BLaER1 treated with 17β-estradiol and CSF1 and Interleukin-3, amounts not matched to agents 10 nM and 100 nM (cell line): Measurements from ENCODE around the gene DNAL4.

Experiments
- H3K27ac ChIP-seq, 11 experiments: shearing (Covaris generic); formaldehyde crosslinking; 2 replicates each; pipeline ENCODE4 v1.8.1; 2022
- H3K27me3 ChIP-seq, 11 experiments: shearing (Covaris generic); formaldehyde crosslinking; 2 replicates each; pipeline ENCODE4 v1.8.1; 2022
- H3K36me3 ChIP-seq, 11 experiments: shearing (Covaris generic); formaldehyde crosslinking; 2 replicates each; pipeline ENCODE4 v1.8.1; 2022
- H3K4me1 ChIP-seq, 10 experiments: shearing (Covaris generic); formaldehyde crosslinking; 2 replicates each; pipeline ENCODE4 v1.8.1; 2022
- H3K4me2 ChIP-seq, 11 experiments: shearing (Covaris generic); formaldehyde crosslinking; 2 replicates each; pipeline ENCODE4 v1.8.1; 2022
- H3K4me3 ChIP-seq, 10 experiments: shearing (Covaris generic); formaldehyde crosslinking; 2 replicates each; pipeline ENCODE4 v1.8.1; 2022
- H3K9ac ChIP-seq, 11 experiments: shearing (Covaris generic); formaldehyde crosslinking; 2 replicates each; pipeline ENCODE4 v1.8.1; 2022
- H3K9me3 ChIP-seq, 11 experiments: shearing (Covaris generic); formaldehyde crosslinking; replicated peaks in 1 of 11; 2 replicates each; pipeline ENCODE4 v1.8.1; 2022
- H4K20me1 ChIP-seq, 11 experiments: shearing (Covaris generic); formaldehyde crosslinking; 2 replicates each; pipeline ENCODE4 v1.8.1; 2022
- Cebpa-rat ChIP-seq, 11 experiments: shearing (Covaris generic); IDR thresholded peaks; 2 replicates each; pipeline ENCODE4 v1.8.1; 2022

DNAL4 gene

DNA sequence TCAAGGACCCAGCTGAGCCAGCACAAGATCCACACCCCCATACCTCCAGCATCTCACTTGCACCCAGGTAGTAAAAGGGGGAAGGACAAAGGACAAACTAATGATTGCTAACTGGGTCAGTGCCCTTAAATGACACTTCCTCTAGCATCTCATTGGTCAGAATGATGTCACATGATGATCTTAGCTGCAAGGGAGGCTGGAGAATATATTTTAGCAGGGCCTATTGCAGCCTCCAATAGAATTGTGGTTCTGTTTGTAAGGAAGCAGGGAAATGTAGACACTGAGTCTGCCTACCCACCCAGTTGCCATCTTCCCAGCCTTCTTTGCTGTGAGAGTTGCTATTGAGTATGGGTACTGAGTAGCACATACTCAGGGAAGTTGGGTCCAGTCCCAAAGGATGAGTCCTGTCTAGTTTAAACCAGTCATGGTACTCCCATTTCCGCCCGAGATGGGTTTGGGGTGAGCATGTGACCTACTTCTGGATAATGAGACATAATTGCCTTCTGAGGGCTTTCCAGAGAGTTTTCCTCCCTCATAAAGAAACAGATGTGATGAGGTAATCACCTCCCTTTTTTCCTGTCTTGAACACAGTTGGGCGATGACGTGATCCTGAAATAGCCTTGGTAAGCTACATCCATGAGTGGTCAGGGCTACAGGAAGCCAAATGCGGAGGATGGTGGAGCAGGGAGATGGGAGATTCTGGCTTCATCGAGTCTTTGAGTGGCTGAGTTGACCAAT, 5.5 kb upstream of the DNAL4 start:
- peaks cover 3 to 10% (median 3%) of the 10 kb centered on the region in 10 experiments; a peak in 17 of 20 replicates for H3K4me1 ChIP-seq
- H3K36me3 ChIP-seq, result no peaks in the 10 kb centered on the region
- TF ChIP-seq Cebpa-rat (IDR thresholded peaks at IDR 0.05), result no peak
- no peak overlapping the region for H3K4me2 ChIP-seq
- H3K4me3 ChIP-seq, result no peak overlapping the region
- no peak overlapping the region for H3K27ac ChIP-seq
- peaks cover 9 to 25% (median 13%) of the 10 kb centered on the region in 11 experiments for H3K9me3 ChIP-seq
- no peaks in the 10 kb centered on the region for H3K27me3 ChIP-seq
- H4K20me1 ChIP-seq, result no peaks in the 10 kb centered on the region
- no peak overlapping the region for H3K9ac ChIP-seq

DNA sequence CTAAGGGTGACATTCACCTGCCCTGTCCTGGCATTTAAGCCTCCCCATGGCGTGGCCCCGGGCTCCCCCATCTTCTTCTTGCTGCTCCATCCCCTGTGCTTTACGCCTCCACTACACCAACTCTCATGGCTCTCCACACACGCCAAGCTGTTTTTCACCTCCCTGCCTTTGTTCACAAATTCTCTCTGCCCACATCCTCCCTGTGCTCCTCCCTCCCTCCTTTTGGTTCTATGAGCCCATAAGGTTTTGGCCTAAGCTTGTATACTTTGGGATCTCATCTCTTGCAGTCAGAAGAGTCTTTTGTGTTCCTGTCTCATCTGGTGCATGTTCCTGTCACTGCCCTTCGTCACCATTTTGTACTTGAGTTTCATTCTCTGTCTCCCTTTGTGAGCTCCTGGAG, 4.6 kb upstream of the DNAL4 start:
- Histone ChIP-seq H3K27ac (no peak overlapping the region), H3K36me3 (no peaks in the 10 kb centered on the region), H3K27me3 (no peaks in the 10 kb centered on the region), H3K4me1 (peaks cover 5 to 10% (median 7%) of the 10 kb centered on the region in 10 experiments; a peak in 19 of 20 replicates), H3K9me3 (peaks cover 9 to 19% (median 12%) of the 10 kb centered on the region in 11 experiments), H3K9ac (no peak overlapping the region), H3K4me3 (no peak overlapping the region), H4K20me1 (no peaks in the 10 kb centered on the region), H3K4me2 (no peak overlapping the region)
- no peak for TF ChIP-seq Cebpa-rat (IDR thresholded peaks at IDR 0.05)

DNA sequence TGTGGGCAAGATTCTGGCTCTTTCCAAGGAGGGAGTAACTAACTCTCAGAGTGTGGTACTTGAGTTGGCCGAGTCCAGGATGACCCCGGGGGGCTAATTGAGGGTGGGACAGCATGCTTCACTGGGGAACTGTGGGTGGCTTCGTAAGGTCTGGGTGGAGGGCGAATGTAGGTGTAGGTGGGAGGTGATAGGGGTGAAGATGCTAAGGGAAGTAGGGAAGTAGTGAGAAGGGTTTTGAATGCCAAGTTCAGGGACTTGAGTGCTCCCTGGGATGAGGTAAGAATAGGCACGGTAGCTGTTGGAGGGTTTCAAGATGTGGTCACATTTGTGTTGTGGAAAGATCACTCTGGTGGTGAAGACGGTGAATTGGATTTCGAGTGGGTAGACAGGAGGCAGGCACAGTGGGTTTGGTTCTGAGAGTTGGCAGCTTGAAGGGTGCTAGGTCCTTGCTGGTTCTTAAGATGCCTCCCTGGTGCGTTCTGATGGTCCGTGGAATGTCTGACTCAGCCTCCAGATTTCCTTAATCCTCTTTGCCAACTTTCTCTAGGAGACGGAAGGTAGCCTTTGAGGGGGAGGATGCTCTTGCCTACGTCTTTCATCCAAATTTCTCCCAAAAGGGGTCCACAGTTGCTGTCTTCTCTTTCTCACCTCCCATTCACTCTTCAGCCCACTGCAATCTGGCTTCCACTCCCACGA, 2.5 kb upstream of the DNAL4 start:
- no peak overlapping the region for H3K9ac ChIP-seq
- no peaks in the 10 kb centered on the region for H4K20me1 ChIP-seq
- H3K4me2 ChIP-seq, result no peak overlapping the region
- TF ChIP-seq Cebpa-rat (IDR thresholded peaks at IDR 0.05), result no peak
- no peaks in the 10 kb centered on the region for H3K36me3 ChIP-seq
- no peaks in the 10 kb centered on the region for H3K27me3 ChIP-seq
- peaks cover 9 to 19% (median 12%) of the 10 kb centered on the region in 11 experiments for H3K9me3 ChIP-seq
- no peak overlapping the region for H3K27ac ChIP-seq
- H3K4me1 ChIP-seq, result peaks cover 13 to 19% (median 16%) of the 10 kb centered on the region in 10 experiments
- H3K4me3 ChIP-seq, result no peak overlapping the region

DNA sequence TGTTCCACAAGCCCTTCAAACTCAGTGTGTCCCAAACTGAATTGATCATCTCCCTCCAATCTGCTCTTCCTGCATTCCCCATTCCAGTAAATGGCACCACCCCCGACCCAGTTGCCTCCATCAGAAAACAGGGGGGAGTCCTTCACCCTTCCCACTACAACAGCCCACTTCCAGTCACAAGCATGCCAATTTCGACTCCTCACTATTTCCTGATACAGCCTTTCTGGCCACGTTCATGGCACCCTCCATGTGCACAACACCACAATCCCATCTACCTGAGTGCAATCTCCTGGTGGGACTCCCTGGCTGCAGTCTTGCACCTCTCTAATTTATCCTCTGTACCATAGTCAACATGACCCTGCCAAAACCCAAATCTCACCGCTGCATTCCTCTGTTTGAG, 1.6 kb upstream of the DNAL4 start:
- no peaks in the 10 kb centered on the region for H4K20me1 ChIP-seq
- no peak overlapping the region for H3K4me2 ChIP-seq
- no peaks in the 10 kb centered on the region for H3K27me3 ChIP-seq
- peaks cover under 1 to 5% (median 2%) of the 10 kb centered on the region in 11 experiments; a peak in 11 of 22 replicates for H3K36me3 ChIP-seq
- peaks cover 13 to 19% (median 16%) of the 10 kb centered on the region in 10 experiments for H3K4me1 ChIP-seq
- H3K9me3 ChIP-seq, result peaks cover 9 to 19% (median 12%) of the 10 kb centered on the region in 11 experiments
- no peak overlapping the region for H3K27ac ChIP-seq
- H3K9ac ChIP-seq, result no peak overlapping the region
- no peak overlapping the region for H3K4me3 ChIP-seq
- no peak for TF ChIP-seq Cebpa-rat (IDR thresholded peaks at IDR 0.05)

DNA sequence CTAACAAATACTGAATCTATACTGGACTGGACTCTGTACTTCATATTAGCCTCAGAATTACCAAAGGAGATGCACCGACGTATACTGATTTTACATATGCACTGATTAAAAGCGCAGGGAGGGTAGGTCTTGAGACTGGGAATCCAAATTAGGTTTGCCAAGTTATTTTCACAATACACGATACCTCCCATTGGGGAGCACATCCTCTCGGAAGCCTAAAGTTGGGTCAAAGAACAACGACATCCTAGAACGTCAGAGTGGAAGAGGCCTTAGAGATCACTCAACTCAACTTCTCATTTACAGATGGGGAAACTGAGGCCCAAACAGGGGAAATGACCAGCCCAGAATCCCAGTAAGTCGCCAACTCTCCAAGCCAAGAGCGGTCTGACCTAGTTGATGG, 626 bp downstream of the DNAL4 start:
- Histone ChIP-seq H3K9ac (peak overlapping the region; percentile 76 to 93 (median 83)), H4K20me1 (no peaks in the 10 kb centered on the region), H3K4me3 (peak overlapping the region; percentile 73 to 93 (median 78)), H3K4me1 (peaks cover 13 to 28% (median 16%) of the 10 kb centered on the region in 10 experiments), H3K27ac (peak overlapping the region; percentile 59 to 88 (median 76); a peak in 21 of 22 replicates), H3K9me3 (no peaks in the 10 kb centered on the region; a peak in 1 of 22 replicates), H3K36me3 (peaks cover 6 to 20% (median 11%) of the 10 kb centered on the region in 11 experiments; a peak in 17 of 22 replicates), H3K4me2 (peak overlapping the region; percentile 84 to 99 (median 97)), H3K27me3 (no peaks in the 10 kb centered on the region)
- no peak for TF ChIP-seq Cebpa-rat (IDR thresholded peaks at IDR 0.05)

DNA sequence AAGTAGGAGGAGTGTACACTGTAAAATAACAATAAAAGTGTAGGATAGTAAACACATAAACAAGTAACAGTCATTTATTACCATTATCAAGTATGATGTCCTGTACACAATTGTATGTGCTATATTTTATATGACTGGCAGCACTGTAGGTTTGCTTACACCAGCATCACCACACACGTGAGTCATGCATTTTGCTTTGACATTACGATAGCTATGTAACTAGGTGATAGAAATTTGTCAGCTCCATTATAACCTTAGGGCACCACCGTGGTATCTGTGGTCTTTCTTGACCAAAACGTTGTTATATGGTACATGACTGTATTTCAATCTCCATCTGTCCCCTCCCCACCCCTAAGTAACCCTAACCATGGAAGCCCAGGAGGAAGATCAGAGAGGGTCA, 1.1 kb downstream of the DNAL4 start:
- Histone ChIP-seq H3K9ac (peak overlapping the region in 7 of 11 experiments; percentile 83 to 93 (median 85); a peak in 12 of 22 replicates), H3K27ac (peak overlapping the region in 1 of 11 experiments; percentile 88; a peak in 1 of 22 replicates), H3K9me3 (no peaks in the 10 kb centered on the region), H3K4me1 (peaks cover 13 to 32% (median 18%) of the 10 kb centered on the region in 10 experiments), H4K20me1 (no peaks in the 10 kb centered on the region), H3K4me2 (peak overlapping the region; percentile 84 to 99 (median 97)), H3K27me3 (no peaks in the 10 kb centered on the region), H3K36me3 (peaks cover 6 to 20% (median 11%) of the 10 kb centered on the region in 11 experiments; a peak in 17 of 22 replicates), H3K4me3 (peak overlapping the region; percentile 73 to 93 (median 78); a peak in 14 of 20 replicates)
- TF ChIP-seq Cebpa-rat (IDR thresholded peaks at IDR 0.05), result no peak

DNA sequence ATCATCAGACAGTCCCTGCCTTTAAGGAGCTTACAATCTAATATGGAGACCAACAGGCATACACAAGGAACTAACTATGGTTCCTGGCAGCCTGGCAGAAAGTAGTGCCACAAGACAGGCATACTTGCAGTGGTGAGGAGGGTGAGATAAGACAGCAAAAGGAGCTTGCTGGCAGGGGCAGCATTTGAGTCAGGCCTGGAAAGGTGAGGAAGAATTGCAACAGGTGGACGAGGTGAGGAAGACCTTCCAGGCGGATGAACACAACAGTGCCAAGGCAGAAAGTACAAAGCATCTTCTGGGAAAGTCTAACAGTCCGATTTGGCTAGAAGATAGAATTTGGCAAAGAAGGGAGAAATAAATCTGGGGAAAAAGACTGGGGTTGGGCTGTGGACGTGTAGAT, 4.3 kb downstream of the DNAL4 start:
- H3K9me3 ChIP-seq, result no peaks in the 10 kb centered on the region
- peaks cover 0 to 4% (median 0%) of the 10 kb centered on the region in 11 experiments; a peak in 2 of 22 replicates for H4K20me1 ChIP-seq
- no peak overlapping the region for H3K4me3 ChIP-seq
- H3K4me1 ChIP-seq, result peaks cover 12 to 34% (median 25%) of the 10 kb centered on the region in 10 experiments
- H3K27ac ChIP-seq, result no peak overlapping the region
- peaks cover 6 to 20% (median 11%) of the 10 kb centered on the region in 11 experiments; a peak in 17 of 22 replicates for H3K36me3 ChIP-seq
- H3K27me3 ChIP-seq, result no peaks in the 10 kb centered on the region
- H3K4me2 ChIP-seq, result no peak overlapping the region
- H3K9ac ChIP-seq, result no peak overlapping the region
- TF ChIP-seq Cebpa-rat (IDR thresholded peaks at IDR 0.05), result no peak

DNA sequence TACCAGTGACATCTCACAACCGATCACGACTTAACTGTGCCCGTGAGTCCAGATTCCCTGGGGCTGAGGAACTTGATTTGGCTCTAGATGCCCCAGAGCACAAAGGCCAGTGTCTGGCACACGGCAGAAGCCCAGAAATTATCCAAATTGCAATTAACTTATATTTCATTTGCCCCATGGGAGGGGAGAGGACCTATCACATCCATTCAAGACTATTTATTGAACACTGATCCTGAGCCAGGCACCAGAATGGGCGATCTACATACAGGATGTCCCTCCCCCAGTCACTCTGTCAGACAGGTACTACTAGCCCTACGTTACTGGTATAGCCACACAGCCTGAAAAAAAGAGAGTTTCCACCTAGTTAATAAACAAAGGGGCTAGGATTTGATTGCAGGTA, 5.1 kb downstream of the DNAL4 start:
- Histone ChIP-seq H3K36me3 (peaks cover 6 to 20% (median 11%) of the 10 kb centered on the region in 11 experiments; a peak in 17 of 22 replicates), H3K27me3 (no peaks in the 10 kb centered on the region), H3K4me2 (peak overlapping the region in 2 of 11 experiments; percentile 39 to 45; a peak in 1 of 22 replicates), H3K4me1 (peaks cover 7 to 29% (median 21%) of the 10 kb centered on the region in 10 experiments), H4K20me1 (peaks cover 0 to 4% (median 0%) of the 10 kb centered on the region in 11 experiments; a peak in 2 of 22 replicates), H3K27ac (no peak overlapping the region), H3K4me3 (no peak overlapping the region), H3K9ac (0 out of 22 replicates have a peak overlapping the region, but pooled peaks of 1 of the 11 experiments have one; percentile 4), H3K9me3 (no peaks in the 10 kb centered on the region)
- TF ChIP-seq Cebpa-rat (IDR thresholded peaks at IDR 0.05), result no peak
